ENCODE results near the gene ZNF217.
"Not testable (repeated sequence)": the region's sequence is repeated elsewhere in the genome, so short reads cannot be mapped to it uniquely, and the experiment has no call there.

Gene ZNF217

GRCh38 chr20:53592992-53593465, 610 bp downstream of the ZNF217 start:
- DNase-seq: peak; percentile 50

GRCh38 chr20:53592454-53592991, 1.1 kb downstream of the ZNF217 start:
- peaks cover 65% of the 10 kb centered on the region for H3K4me1 Mint-ChIP-seq
- H3K9me3 Mint-ChIP-seq: not testable (repeated sequence)

More at GRCh38 chr20:53592992-53593465, 610 bp downstream of the ZNF217 start:
- Mint-ChIP-seq H3K4me3 (peak overlapping the region; percentile 91), H3K4me1 (peaks cover 70% of the 10 kb centered on the region), H3K9me3 (no peaks in the 10 kb centered on the region), H3K27me3 (ENCODE audit: low read depth, poor library complexity) (no peaks in the 10 kb centered on the region), H3K27ac (peak overlapping the region; percentile 99), H3K36me3 (ENCODE audit: low read depth) (no peaks in the 10 kb centered on the region)
- TF ChIP-seq CTCF (IDR thresholded peaks at IDR 0.05): no peak

GRCh38 chr20:53591941-53592441, 1.6 kb downstream of the ZNF217 start:
- Mint-ChIP-seq H3K4me1 (peaks cover 62% of the 10 kb centered on the region), H3K4me3 (peak overlapping the region; percentile 91), H3K27ac (peak overlapping the region; percentile 99)
- not testable (repeated sequence) for H3K9me3 Mint-ChIP-seq; H3K36me3 Mint-ChIP-seq (ENCODE audit: low read depth); DNase-seq; H3K27me3 Mint-ChIP-seq (ENCODE audit: low read depth, poor library complexity)

More at GRCh38 chr20:53592454-53592991, 1.1 kb downstream of the ZNF217 start:
- not testable (repeated sequence) for H3K27me3 Mint-ChIP-seq (ENCODE audit: low read depth, poor library complexity); H3K36me3 Mint-ChIP-seq (ENCODE audit: low read depth)
- H3K4me3 Mint-ChIP-seq: peak overlapping the region; percentile 91
- DNase-seq: peak; percentile 51
- H3K27ac Mint-ChIP-seq: peak overlapping the region; percentile 99

GRCh38 chr20:53591206-53591741, 2.4 kb downstream of the ZNF217 start:
- H3K27ac Mint-ChIP-seq: peak overlapping the region; percentile 99
- H3K4me1 Mint-ChIP-seq: peaks cover 62% of the 10 kb centered on the region
- not testable (repeated sequence) for H3K36me3 Mint-ChIP-seq (ENCODE audit: low read depth); DNase-seq; H3K9me3 Mint-ChIP-seq; H3K27me3 Mint-ChIP-seq (ENCODE audit: low read depth, poor library complexity)
- H3K4me3 Mint-ChIP-seq: peak overlapping the region; percentile 91

- peak overlapping the region; percentile 91 for H3K4me3 Mint-ChIP-seq
- peak overlapping the region; percentile 67 for H3K27ac Mint-ChIP-seq
- H3K27me3 Mint-ChIP-seq (ENCODE audit: low read depth, poor library complexity); H3K36me3 Mint-ChIP-seq (ENCODE audit: low read depth); DNase-seq; H3K9me3 Mint-ChIP-seq: not testable (repeated sequence)
- H3K4me1 Mint-ChIP-seq: peaks cover 62% of the 10 kb centered on the region
These were observed 3.0 kb downstream of the ZNF217 start for GRCh38 chr20:53590608-53591007.

GRCh38 chr20:53590122-53590521, 3.5 kb downstream of the ZNF217 start:
- peaks cover 63% of the 10 kb centered on the region for H3K4me1 Mint-ChIP-seq
- H3K36me3 Mint-ChIP-seq (ENCODE audit: low read depth); H3K27me3 Mint-ChIP-seq (ENCODE audit: low read depth, poor library complexity); DNase-seq; H3K9me3 Mint-ChIP-seq: not testable (repeated sequence)
- H3K27ac Mint-ChIP-seq: peak overlapping the region; percentile 97
- H3K4me3 Mint-ChIP-seq: peak overlapping the region; percentile 91

- DNase-seq: peak; percentile 21
- Mint-ChIP-seq H3K4me1 (peaks cover 61% of the 10 kb centered on the region), H3K27ac (peak overlapping the region; percentile 97), H3K4me3 (peak overlapping the region; percentile 91)
- not testable (repeated sequence) for H3K36me3 Mint-ChIP-seq (ENCODE audit: low read depth); H3K27me3 Mint-ChIP-seq (ENCODE audit: low read depth, poor library complexity); H3K9me3 Mint-ChIP-seq
These were observed 4.1 kb downstream of the ZNF217 start for GRCh38 chr20:53589321-53590065.

- H3K36me3 Mint-ChIP-seq (ENCODE audit: low read depth); DNase-seq; H3K27me3 Mint-ChIP-seq (ENCODE audit: low read depth, poor library complexity); H3K4me3 Mint-ChIP-seq; H3K9me3 Mint-ChIP-seq; H3K27ac Mint-ChIP-seq: not testable (repeated sequence)
- H3K4me1 Mint-ChIP-seq: peaks cover 74% of the 10 kb centered on the region
These were observed 6.4 kb downstream of the ZNF217 start for GRCh38 chr20:53587157-53587703.

GRCh38 chr20:53586640-53587039, 7.0 kb downstream of the ZNF217 start:
- Mint-ChIP-seq H3K9me3 (no peaks in the 10 kb centered on the region), H3K27ac (peak overlapping the region; percentile 50), H3K36me3 (ENCODE audit: low read depth) (peaks cover 13% of the 10 kb centered on the region), H3K4me3 (no peak overlapping the region), H3K27me3 (ENCODE audit: low read depth, poor library complexity) (no peaks in the 10 kb centered on the region), H3K4me1 (peaks cover 71% of the 10 kb centered on the region)
- DNase-seq: no peak
- TF ChIP-seq CTCF (IDR thresholded peaks at IDR 0.05): no peak

GRCh38 chr20:53585910-53586309, 7.7 kb downstream of the ZNF217 start:
- Mint-ChIP-seq H3K36me3 (ENCODE audit: low read depth) (peaks cover 20% of the 10 kb centered on the region), H3K4me1 (peaks cover 64% of the 10 kb centered on the region), H3K27ac (peak overlapping the region; percentile 50)
- not testable (repeated sequence) for H3K27me3 Mint-ChIP-seq (ENCODE audit: low read depth, poor library complexity); H3K4me3 Mint-ChIP-seq; DNase-seq; H3K9me3 Mint-ChIP-seq

GRCh38 chr20:53585004-53585569, 8.6 kb downstream of the ZNF217 start:
- DNase-seq; H3K27ac Mint-ChIP-seq; H3K9me3 Mint-ChIP-seq; H3K27me3 Mint-ChIP-seq (ENCODE audit: low read depth, poor library complexity); H3K4me3 Mint-ChIP-seq: not testable (repeated sequence)
- H3K36me3 Mint-ChIP-seq (ENCODE audit: low read depth): peaks cover 24% of the 10 kb centered on the region
- H3K4me1 Mint-ChIP-seq: peaks cover 64% of the 10 kb centered on the region

GRCh38 chr20:53584550-53584913, 9.1 kb downstream of the ZNF217 start:
- not testable (repeated sequence) for H3K27ac Mint-ChIP-seq; H3K9me3 Mint-ChIP-seq; H3K4me3 Mint-ChIP-seq; DNase-seq; H3K27me3 Mint-ChIP-seq (ENCODE audit: low read depth, poor library complexity)
- H3K4me1 Mint-ChIP-seq: peaks cover 64% of the 10 kb centered on the region
- peaks cover 24% of the 10 kb centered on the region for H3K36me3 Mint-ChIP-seq (ENCODE audit: low read depth)

All from nephron progenitor cell (in vitro differentiated cells).